Common myeloid progenitor, CD34-positive (primary cell): ENCODE data around the gene FZD7.

ENCODE experiments used
- CTCF ChIA-PET: fragments of 350-600 bp; sonication (Branson Sonifier 250); formaldehyde crosslinking; loops from one replicate; lab custom pipeline; 2021; ENCODE audit warnings: antibody characterized with exemption; lab: Charles Lee
- POLR2A ChIA-PET: fragments of 350-600 bp; sonication (Branson Sonifier 250); formaldehyde crosslinking; loops from one replicate; lab custom pipeline; 2021; ENCODE audit warnings: antibody characterized with exemption; lab: Charles Lee
- DNase-seq, 3 donors: peaks; one replicate each; pipeline versions ENCODE4 v3.0.0 to v3.0.0-alpha.2; 2013
- H3K27ac ChIP-seq, 2 experiments: 1 replicate in 1 of 2; 2 replicates in 1 of 2; pipeline ENCODE4 v1.7.0; 2013; ENCODE audit warnings: inconsistent platforms in 2 of 2, low read length in 2 of 2, mild to moderate bottlenecking in 2 of 2, low read depth in 1 of 2, moderate library complexity in 1 of 2; ENCODE audit not compliant: severe bottlenecking in 2 of 2, insufficient read depth in 1 of 2, poor library complexity in 1 of 2
- H3K27me3 ChIP-seq, 5 experiments: replicated peaks in 2 of 5; 1 replicate in 3 of 5; 2 replicates in 2 of 5; pipeline versions ENCODE4 v1.6.1 to v1.7.0; 2013; ENCODE audit warnings: low read length in 4 of 5, mild to moderate bottlenecking in 2 of 5, moderate library complexity in 2 of 5, inconsistent platforms in 1 of 5; ENCODE audit not compliant: insufficient read depth in 5 of 5, control insufficient read depth in 4 of 5
- H3K36me3 ChIP-seq, 4 experiments: 1 replicate in 2 of 4; 2 replicates in 2 of 4; pipeline versions ENCODE4 v1.6.1 to v1.7.0; 2013; ENCODE audit warnings: low read length in 3 of 4, control low read depth in 1 of 4, mild to moderate bottlenecking in 1 of 4; ENCODE audit not compliant: control insufficient read depth in 4 of 4, insufficient read depth in 4 of 4
- H3K4me1 ChIP-seq, 4 experiments: 1 replicate in 3 of 4; 2 replicates in 1 of 4; pipeline versions ENCODE4 v1.6.1 to v1.7.1; 2013; ENCODE audit warnings: low read length in 3 of 4, mild to moderate bottlenecking in 3 of 4, control low read depth in 1 of 4, inconsistent platforms in 1 of 4, moderate library complexity in 1 of 4; ENCODE audit not compliant: control insufficient read depth in 4 of 4, insufficient read depth in 4 of 4; ENCODE audit errors: control extremely low read depth in 1 of 4
- H3K4me3 ChIP-seq, 7 experiments: 1 replicate in 4 of 7; 2 replicates in 3 of 7; pipeline versions ENCODE4 v1.5.1 to v1.7.0; 2013; ENCODE audit warnings: mild to moderate bottlenecking in 7 of 7, low read length in 6 of 7, moderate library complexity in 6 of 7, inconsistent platforms in 2 of 7, low read depth in 2 of 7, control low read depth in 1 of 7; ENCODE audit not compliant: insufficient read depth in 4 of 7, control insufficient read depth in 1 of 7; ENCODE audit errors: extremely low read depth in 1 of 7
- H3K9me3 ChIP-seq, 5 experiments: 1 replicate in 4 of 5; 2 replicates in 1 of 5; pipeline versions ENCODE4 v1.6.1 to v1.7.1; 2013; ENCODE audit warnings: low read length in 4 of 5, mild to moderate bottlenecking in 2 of 5, inconsistent platforms in 1 of 5, low read depth in 1 of 5, moderate library complexity in 1 of 5; ENCODE audit not compliant: control insufficient read depth in 4 of 5, insufficient read depth in 2 of 5; ENCODE audit errors: control extremely low read depth in 1 of 5
- WGBS: methylation state at CpG from one replicate; pipeline ENCODE4 v1.1.5; 2013; ENCODE audit not compliant: insufficient coverage; 5-methylcytosine and 5-hydroxymethylcytosine counted together

The FZD7 gene

DNA sequence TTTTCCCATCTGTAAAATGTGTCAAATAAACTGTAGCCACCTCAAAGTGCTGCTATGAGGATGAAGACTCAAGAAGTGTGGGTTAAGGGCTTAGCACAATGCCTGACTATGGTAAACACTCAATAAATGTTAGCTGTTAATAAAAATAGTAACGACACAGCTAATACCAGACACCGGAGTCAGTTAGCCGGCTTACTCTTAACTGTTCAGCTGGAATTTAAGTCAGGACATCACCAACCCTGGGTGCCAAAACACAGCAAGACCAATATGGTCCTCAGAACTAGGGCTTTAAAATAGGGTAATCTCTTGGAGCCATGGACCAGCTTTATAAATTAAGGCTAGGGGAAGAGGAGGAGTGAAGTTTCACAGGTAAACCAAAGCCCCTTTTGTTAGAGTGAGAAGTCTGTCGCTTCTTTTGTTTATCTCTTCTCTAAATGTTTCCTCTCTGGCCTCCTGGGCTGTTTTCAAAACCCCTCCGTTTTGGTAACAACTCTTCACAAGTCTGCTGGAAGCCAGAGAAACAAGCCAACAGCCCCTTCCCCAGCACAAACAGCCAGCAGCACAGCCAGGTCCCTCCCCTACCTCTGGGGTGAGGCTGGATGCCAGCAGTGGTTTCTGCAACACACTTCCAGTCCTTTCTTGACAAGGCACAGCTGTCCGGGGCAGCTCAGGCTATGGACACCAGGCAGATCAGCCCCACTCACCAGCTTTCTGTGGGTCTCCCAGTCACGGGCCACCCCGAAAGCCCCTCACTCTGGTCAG, 13.8 kb upstream of the FZD7 start:
- ChIA-PET CTCF (interaction anchor here (0.6 to 1.7 kb wide), 5 partner anchors 8 to 230 kb away, joined by 3 to 4 read pairs (median 3); no protein-coding TSS in a partner anchor), POLR2A (interaction anchor here (0.6 kb wide), 1 partner anchor 14 kb away, joined by 3 read pairs; no protein-coding TSS in a partner anchor)
- H3K27ac ChIP-seq, result no peak overlapping the region
- 89% methylated on average over 7 of the region's 8 CpGs for WGBS
- H3K4me1 ChIP-seq, result no peaks in the 10 kb centered on the region
- H3K9me3 ChIP-seq, result no peaks in the 10 kb centered on the region
- DNase-seq, result no peak
- peaks cover 0 to 1% (median 0%) of the 10 kb centered on the region in 5 experiments for H3K27me3 ChIP-seq
- H3K4me3 ChIP-seq, result no peak overlapping the region
- H3K36me3 ChIP-seq, result no peaks in the 10 kb centered on the region

DNA sequence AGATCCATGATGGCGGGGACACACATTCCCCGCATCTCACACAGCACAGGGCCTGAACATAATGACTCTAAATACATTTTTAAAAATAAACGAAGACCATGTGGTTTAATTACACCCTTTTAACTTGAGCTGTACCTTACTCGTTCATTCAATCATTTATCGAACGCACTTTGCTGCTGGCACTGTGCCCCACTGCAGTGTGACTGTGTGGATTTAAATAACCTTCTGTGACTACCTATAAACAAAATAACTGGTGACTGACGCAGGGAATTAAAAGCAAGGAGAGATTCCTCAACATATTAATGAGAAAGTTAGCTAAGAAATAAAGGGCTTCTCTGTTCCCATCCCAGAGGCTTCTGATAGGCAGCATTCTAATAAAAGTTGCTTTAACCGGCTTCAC, 10.9 kb upstream of the FZD7 start:
- 100% methylated on average over 5 of the region's 8 CpGs for WGBS
- no peaks in the 10 kb centered on the region for H3K36me3 ChIP-seq
- POLR2A ChIA-PET, result no interaction called here
- H3K27ac ChIP-seq, result no peak overlapping the region
- peaks cover 0 to 5% (median 0%) of the 10 kb centered on the region in 5 experiments for H3K27me3 ChIP-seq
- no peaks in the 10 kb centered on the region for H3K4me1 ChIP-seq
- no peak overlapping the region for H3K4me3 ChIP-seq
- DNase-seq, result no peak
- CTCF ChIA-PET, result no interaction called here
- no peaks in the 10 kb centered on the region for H3K9me3 ChIP-seq

DNA sequence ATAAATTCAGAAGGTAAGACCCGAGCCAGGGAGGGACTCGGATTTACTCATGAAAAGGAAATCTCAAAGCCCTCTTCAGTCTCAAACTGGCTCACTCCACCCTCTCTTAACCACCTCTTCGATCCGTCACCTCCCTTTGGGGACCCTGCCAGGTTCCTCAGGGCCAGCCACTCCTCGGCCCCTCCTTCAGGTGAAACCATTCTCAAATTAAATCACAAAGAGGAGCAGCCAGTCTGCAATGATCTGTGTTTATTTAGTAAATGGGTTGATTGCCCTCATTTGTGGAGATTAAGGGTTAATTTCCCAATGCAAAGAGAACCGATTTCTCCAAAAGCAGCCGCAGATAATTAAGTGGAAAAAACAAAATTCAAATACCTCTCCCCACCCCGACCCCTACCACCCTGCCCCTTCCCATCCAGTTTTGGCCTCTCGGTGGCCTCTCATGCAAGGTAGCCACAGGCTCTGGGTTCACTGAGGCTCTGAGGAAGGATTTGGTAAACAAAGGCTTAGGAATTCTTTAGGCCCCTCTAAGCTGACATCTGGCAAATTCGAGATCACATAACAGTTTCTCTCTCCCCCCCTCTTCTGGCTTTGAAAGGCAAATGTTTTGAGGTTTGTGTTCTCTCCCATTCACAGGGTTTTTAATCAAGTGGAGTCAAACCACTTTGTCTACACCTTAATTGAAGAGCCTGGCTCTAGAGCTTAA, 10.3 kb upstream of the FZD7 start:
- WGBS, result 100% methylated on average over 4 of the region's 10 CpGs
- no peaks in the 10 kb centered on the region for H3K4me1 ChIP-seq
- no peak overlapping the region for H3K4me3 ChIP-seq
- no peaks in the 10 kb centered on the region for H3K9me3 ChIP-seq
- ChIA-PET POLR2A (no interaction called here), CTCF (no interaction called here)
- no peak for DNase-seq
- H3K27ac ChIP-seq, result no peak overlapping the region
- H3K36me3 ChIP-seq, result no peaks in the 10 kb centered on the region
- peaks cover 0 to 5% (median 0%) of the 10 kb centered on the region in 5 experiments for H3K27me3 ChIP-seq

DNA sequence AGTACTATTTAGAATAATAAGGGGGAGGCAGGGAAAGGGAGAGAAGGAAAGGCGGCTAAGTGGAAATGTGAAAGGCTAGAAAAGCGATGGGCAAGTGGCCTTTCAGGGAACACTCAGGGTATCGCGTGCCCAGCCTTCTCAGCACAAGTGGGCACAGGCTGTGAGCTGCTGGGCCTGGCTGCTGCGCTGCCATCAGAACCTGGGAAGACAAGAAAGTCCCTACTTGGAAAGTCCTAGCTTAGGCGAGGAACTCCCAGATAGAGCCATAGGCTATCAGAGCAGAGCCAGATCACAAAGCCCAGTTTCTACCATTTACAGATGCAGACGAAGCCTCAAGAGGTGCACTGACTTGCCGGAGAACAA, 9.8 kb upstream of the FZD7 start:
- H3K4me1 ChIP-seq, result no peaks in the 10 kb centered on the region
- H3K27me3 ChIP-seq, result peaks cover 0 to 5% (median 0%) of the 10 kb centered on the region in 5 experiments
- H3K4me3 ChIP-seq, result no peak overlapping the region
- no peak for DNase-seq
- POLR2A ChIA-PET, result no interaction called here
- H3K27ac ChIP-seq, result no peak overlapping the region
- WGBS, result over 99% methylated on average over 7 of the region's 8 CpGs
- H3K36me3 ChIP-seq, result no peaks in the 10 kb centered on the region
- CTCF ChIA-PET, result interaction anchor here (0.8 kb wide), 1 partner anchor 163 kb away, joined by 3 read pairs; no protein-coding TSS in a partner anchor
- H3K9me3 ChIP-seq, result no peaks in the 10 kb centered on the region

DNA sequence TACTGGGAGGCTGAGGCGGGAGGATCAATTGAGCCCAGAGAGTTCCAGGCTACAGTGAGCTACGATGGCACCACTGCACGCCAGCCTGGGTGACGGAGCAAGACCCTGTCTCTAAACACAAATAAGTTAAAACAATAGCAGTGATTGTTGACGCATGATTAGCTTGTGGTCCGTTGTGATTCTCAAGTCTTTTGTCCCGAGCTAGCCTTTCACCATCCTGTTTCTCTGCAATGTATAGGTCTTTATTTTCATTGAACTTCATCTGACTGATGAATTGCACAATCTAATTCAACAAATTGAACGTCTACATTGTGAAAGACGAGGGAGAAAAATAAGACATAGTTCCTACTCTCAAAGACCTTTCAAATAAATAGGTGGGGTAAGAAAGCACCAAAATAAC, 8.8 kb upstream of the FZD7 start:
- DNase-seq, result no peak
- peaks cover 0 to 10% (median 0%) of the 10 kb centered on the region in 5 experiments for H3K27me3 ChIP-seq
- POLR2A ChIA-PET, result interaction anchor here (0.7 kb wide), 1 partner anchor 68 kb away, joined by 3 read pairs; no protein-coding TSS in a partner anchor
- no peaks in the 10 kb centered on the region for H3K36me3 ChIP-seq
- no peaks in the 10 kb centered on the region for H3K4me1 ChIP-seq
- H3K4me3 ChIP-seq, result no peak overlapping the region
- 95% methylated on average over 7 of the region's 9 CpGs for WGBS
- no peak overlapping the region for H3K27ac ChIP-seq
- CTCF ChIA-PET, result interaction anchor here (0.8 to 1.1 kb wide), 2 partner anchors 37 to 164 kb away, joined by 3 to 5 read pairs; no protein-coding TSS in a partner anchor
- H3K9me3 ChIP-seq, result no peaks in the 10 kb centered on the region

DNA sequence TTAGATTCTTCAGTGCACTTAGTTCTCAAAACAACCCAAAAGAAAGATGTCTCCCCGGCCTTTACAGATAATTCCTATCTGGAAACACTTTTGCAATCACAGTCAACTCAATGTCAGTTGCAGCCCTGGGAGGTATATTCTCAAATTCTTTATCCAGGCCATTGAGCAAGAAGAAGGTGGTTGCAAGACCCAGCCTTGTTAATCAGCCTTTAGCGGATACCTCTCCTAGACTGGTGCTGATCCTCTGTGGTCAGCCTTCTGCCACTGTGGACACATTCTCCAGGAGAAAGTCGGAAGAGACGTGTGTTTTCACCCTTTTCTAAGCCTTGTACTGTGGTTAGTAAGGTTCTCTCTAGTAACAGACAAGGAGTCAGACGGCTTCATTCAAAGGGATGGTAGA, 7.8 kb upstream of the FZD7 start:
- DNase-seq, result no peak
- WGBS, result 96% methylated on average over 4 of the region's 5 CpGs
- no peaks in the 10 kb centered on the region for H3K4me1 ChIP-seq
- H3K36me3 ChIP-seq, result no peaks in the 10 kb centered on the region
- H3K9me3 ChIP-seq, result no peaks in the 10 kb centered on the region
- H3K27me3 ChIP-seq, result peaks cover 0 to 10% (median 0%) of the 10 kb centered on the region in 5 experiments
- CTCF ChIA-PET, result interaction anchor here (0.6 kb wide), 1 partner anchor 137 kb away, joined by 4 read pairs; no protein-coding TSS in a partner anchor
- POLR2A ChIA-PET, result no interaction called here
- no peak overlapping the region for H3K27ac ChIP-seq
- no peak overlapping the region for H3K4me3 ChIP-seq

DNA sequence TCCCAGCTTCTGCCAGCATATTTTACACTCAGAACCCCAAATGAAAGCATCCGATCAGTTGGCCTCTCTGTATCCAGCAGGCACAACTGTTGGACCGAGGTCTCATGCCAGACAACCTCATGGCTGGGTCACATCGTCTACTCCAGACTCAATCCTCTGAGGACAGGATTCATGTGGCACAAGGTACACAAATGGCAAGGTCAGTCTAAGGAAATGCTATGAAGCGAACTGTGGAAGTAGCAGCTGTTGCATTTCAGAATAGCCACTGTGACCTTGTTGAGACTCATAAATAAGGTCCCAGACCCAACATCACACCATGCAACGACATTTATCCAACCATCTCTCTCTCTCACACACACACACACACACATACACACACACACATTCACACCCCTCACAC, 7.1 kb upstream of the FZD7 start:
- 100% methylated on average over 4 of the region's 5 CpGs for WGBS
- peaks cover 0 to 12% (median 5%) of the 10 kb centered on the region in 5 experiments for H3K27me3 ChIP-seq
- no peaks in the 10 kb centered on the region for H3K36me3 ChIP-seq
- POLR2A ChIA-PET, result no interaction called here
- H3K4me1 ChIP-seq, result no peaks in the 10 kb centered on the region
- no peak overlapping the region for H3K27ac ChIP-seq
- CTCF ChIA-PET, result no interaction called here
- H3K4me3 ChIP-seq, result no peak overlapping the region
- H3K9me3 ChIP-seq, result no peaks in the 10 kb centered on the region
- DNase-seq, result no peak
